ENCODE measurements around the gene JTB. TPM values are rescaled to one million over a fixed set of nuclear protein-coding genes. Genes with fewer than 3 reads are reported as not detected.

The JTB gene
- total and polyA plus RNA-seq, 9 of the 15 experiments (the other 6 are each of a cell fraction or from before 2014, with no cell fraction given) = 24.7 to 308 (median 151) TPM

DNA sequence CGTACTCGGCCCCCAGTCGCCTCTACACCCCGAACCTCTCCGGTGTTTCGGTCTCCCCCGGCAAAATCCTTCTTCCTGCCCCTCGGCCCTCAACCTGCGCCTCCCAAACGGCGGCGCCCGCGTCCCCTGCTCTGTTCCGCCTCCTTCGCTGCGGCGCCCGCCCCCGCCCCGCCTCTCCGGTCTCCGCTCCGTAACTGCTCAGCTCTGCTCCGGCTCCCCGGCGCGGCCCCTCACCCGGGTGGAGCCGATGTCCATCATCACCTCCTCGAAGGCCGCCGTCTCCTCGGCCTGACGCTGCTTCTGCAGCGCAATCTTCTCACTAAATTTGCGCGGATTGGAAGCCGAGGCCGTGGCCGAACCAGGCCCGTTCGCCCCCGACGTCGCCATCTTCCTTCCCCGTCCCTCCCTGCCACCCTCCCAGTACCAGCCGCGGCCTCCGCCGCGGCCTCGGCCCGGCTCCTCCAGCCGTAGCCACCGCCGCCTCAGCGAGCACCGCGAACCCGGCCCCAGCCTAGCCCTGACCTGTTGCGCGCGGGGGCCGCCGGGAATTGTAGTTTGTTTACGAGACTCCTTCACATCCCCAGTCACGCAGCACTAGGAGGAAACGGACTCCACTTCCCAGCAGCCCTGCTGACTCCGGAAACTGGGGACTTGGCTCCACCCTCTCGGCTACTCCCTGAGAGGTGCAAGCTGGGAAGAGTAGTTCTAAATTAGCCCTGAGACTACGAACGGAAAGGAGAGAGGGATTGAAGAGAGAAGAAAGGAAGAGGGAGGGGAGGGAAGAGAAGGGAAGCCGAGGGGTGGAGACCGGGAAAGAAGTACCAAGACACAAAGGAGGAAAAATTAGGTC, 19.1 kb downstream of the JTB start, which contains the start of gene CRTC2 (continued):
- TF ChIP-seq, protein P1, sequence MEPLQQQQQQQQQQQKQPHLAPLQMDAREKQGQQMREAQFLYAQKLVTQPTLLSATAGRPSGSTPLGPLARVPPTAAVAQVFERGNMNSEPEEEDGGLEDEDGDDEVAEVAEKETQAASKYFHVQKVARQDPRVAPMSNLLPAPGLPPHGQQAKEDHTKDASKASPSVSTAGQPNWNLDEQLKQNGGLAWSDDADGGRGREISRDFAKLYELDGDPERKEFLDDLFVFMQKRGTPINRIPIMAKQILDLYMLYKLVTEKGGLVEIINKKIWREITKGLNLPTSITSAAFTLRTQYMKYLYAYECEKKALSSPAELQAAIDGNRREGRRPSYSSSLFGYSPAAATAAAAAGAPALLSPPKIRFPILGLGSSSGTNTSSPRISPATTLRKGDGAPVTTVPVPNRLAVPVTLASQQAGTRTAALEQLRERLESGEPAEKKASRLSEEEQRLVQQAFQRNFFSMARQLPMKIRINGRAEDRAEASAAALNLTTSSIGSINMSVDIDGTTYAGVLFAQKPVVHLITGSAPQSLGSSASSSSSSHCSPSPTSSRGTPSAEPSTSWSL (CRISPR knock-in tag; IDR thresholded peaks at IDR 0.05; ENCODE audit: borderline replicate concordance) = no peak
- TF ChIP-seq ZNF124 (CRISPR knock-in tag; IDR thresholded peaks at IDR 0.05) = no peak
- TF ChIP-seq, protein P2, sequence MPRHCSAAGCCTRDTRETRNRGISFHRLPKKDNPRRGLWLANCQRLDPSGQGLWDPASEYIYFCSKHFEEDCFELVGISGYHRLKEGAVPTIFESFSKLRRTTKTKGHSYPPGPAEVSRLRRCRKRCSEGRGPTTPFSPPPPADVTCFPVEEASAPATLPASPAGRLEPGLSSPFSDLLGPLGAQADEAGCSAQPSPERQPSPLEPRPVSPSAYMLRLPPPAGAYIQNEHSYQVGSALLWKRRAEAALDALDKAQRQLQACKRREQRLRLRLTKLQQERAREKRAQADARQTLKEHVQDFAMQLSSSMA (CRISPR knock-in tag; IDR thresholded peaks at IDR 0.05) = no peak
- TF ChIP-seq, protein P3, sequence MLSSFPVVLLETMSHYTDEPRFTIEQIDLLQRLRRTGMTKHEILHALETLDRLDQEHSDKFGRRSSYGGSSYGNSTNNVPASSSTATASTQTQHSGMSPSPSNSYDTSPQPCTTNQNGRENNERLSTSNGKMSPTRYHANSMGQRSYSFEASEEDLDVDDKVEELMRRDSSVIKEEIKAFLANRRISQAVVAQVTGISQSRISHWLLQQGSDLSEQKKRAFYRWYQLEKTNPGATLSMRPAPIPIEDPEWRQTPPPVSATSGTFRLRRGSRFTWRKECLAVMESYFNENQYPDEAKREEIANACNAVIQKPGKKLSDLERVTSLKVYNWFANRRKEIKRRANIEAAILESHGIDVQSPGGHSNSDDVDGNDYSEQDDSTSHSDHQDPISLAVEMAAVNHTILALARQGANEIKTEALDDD (IDR thresholded peaks at IDR 0.05) = no peak
- no peak for TF ChIP-seq KLF1 (tag; IDR thresholded peaks at IDR 0.05)
- TF ChIP-seq ZNF408 (CRISPR knock-in tag; IDR thresholded peaks at IDR 0.05; ENCODE audit: low read depth) = no peak
- no peak for TF ChIP-seq TEAD2 (tag; IDR thresholded peaks at IDR 0.05)
- TF ChIP-seq SAFB (IDR thresholded peaks at IDR 0.05; ENCODE audit: borderline replicate concordance, low read depth, low read length) = no peak
- TF ChIP-seq ZBED1 (IDR thresholded peaks at IDR 0.05) = peak; percentile 20; the same call in 1 of the 2 replicates
- peak; percentile 79 for TF ChIP-seq FOXP1 (CRISPR knock-in tag; IDR thresholded peaks at IDR 0.05)
- TF ChIP-seq, protein P4, sequence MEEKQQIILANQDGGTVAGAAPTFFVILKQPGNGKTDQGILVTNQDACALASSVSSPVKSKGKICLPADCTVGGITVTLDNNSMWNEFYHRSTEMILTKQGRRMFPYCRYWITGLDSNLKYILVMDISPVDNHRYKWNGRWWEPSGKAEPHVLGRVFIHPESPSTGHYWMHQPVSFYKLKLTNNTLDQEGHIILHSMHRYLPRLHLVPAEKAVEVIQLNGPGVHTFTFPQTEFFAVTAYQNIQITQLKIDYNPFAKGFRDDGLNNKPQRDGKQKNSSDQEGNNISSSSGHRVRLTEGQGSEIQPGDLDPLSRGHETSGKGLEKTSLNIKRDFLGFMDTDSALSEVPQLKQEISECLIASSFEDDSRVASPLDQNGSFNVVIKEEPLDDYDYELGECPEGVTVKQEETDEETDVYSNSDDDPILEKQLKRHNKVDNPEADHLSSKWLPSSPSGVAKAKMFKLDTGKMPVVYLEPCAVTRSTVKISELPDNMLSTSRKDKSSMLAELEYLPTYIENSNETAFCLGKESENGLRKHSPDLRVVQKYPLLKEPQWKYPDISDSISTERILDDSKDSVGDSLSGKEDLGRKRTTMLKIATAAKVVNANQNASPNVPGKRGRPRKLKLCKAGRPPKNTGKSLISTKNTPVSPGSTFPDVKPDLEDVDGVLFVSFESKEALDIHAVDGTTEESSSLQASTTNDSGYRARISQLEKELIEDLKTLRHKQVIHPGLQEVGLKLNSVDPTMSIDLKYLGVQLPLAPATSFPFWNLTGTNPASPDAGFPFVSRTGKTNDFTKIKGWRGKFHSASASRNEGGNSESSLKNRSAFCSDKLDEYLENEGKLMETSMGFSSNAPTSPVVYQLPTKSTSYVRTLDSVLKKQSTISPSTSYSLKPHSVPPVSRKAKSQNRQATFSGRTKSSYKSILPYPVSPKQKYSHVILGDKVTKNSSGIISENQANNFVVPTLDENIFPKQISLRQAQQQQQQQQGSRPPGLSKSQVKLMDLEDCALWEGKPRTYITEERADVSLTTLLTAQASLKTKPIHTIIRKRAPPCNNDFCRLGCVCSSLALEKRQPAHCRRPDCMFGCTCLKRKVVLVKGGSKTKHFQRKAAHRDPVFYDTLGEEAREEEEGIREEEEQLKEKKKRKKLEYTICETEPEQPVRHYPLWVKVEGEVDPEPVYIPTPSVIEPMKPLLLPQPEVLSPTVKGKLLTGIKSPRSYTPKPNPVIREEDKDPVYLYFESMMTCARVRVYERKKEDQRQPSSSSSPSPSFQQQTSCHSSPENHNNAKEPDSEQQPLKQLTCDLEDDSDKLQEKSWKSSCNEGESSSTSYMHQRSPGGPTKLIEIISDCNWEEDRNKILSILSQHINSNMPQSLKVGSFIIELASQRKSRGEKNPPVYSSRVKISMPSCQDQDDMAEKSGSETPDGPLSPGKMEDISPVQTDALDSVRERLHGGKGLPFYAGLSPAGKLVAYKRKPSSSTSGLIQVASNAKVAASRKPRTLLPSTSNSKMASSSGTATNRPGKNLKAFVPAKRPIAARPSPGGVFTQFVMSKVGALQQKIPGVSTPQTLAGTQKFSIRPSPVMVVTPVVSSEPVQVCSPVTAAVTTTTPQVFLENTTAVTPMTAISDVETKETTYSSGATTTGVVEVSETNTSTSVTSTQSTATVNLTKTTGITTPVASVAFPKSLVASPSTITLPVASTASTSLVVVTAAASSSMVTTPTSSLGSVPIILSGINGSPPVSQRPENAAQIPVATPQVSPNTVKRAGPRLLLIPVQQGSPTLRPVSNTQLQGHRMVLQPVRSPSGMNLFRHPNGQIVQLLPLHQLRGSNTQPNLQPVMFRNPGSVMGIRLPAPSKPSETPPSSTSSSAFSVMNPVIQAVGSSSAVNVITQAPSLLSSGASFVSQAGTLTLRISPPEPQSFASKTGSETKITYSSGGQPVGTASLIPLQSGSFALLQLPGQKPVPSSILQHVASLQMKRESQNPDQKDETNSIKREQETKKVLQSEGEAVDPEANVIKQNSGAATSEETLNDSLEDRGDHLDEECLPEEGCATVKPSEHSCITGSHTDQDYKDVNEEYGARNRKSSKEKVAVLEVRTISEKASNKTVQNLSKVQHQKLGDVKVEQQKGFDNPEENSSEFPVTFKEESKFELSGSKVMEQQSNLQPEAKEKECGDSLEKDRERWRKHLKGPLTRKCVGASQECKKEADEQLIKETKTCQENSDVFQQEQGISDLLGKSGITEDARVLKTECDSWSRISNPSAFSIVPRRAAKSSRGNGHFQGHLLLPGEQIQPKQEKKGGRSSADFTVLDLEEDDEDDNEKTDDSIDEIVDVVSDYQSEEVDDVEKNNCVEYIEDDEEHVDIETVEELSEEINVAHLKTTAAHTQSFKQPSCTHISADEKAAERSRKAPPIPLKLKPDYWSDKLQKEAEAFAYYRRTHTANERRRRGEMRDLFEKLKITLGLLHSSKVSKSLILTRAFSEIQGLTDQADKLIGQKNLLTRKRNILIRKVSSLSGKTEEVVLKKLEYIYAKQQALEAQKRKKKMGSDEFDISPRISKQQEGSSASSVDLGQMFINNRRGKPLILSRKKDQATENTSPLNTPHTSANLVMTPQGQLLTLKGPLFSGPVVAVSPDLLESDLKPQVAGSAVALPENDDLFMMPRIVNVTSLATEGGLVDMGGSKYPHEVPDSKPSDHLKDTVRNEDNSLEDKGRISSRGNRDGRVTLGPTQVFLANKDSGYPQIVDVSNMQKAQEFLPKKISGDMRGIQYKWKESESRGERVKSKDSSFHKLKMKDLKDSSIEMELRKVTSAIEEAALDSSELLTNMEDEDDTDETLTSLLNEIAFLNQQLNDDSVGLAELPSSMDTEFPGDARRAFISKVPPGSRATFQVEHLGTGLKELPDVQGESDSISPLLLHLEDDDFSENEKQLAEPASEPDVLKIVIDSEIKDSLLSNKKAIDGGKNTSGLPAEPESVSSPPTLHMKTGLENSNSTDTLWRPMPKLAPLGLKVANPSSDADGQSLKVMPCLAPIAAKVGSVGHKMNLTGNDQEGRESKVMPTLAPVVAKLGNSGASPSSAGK (IDR thresholded peaks at IDR 0.05) = no peak
- TF ChIP-seq HDAC6 (IDR thresholded peaks at IDR 0.05; ENCODE audit: low read depth, low read length) = no peak
- TF ChIP-seq MED1 (CRISPR knock-in tag; IDR thresholded peaks at IDR 0.05; ENCODE audit: borderline replicate concordance) = no peak
